C1 segment of cervical spinal cord (tissue), 14 donors: ENCODE measurements around the gene NGEF.
"Not testable (repeated sequence)": the region's sequence is repeated elsewhere in the genome, so short reads cannot be mapped to it uniquely, and the experiment has no call there.

Experiments
- DNase-seq, 14 donors: peaks; one replicate each; lab custom pipeline; 2025; lab: John Stamatoyannopoulos, UW

NGEF gene

DNA sequence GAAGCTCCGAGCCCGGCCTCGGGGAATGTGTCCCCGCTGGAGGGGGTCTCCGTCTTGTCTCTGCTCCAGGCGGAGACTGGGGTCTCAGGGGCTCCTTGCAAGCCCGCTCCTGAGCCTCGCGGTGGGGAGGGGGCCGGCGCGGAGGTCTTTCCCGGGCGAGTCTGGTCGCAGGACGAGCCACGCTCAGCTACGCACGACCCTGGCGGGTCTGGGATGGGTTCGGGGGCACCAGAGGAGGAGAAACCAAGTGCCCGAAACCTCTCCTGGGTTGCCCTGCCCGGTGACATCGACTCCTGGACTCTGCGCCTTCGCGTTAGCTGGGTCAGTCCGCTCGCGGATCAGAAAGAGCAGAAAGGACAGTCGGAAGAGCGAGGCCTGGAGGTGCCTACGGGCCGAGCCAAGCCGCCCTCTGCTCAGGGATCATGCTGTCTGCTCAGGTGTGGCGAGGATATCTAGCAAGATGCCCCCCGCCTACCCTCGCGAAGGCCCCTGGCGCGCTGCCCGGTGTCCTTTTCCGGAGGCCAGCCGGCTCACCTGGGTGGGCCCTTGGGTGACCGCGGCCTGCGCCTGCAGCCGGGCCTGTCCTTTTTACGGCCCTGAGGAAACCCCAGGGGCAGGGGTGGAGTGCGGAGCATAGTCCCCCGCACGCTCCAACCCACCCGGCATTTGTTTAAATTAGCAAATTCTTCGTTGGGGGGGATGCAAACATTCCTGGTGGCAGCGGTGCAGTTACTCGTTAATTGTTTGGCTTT lies 84.3 kb downstream of the NGEF start:
- DNase-seq = no peak

DNA sequence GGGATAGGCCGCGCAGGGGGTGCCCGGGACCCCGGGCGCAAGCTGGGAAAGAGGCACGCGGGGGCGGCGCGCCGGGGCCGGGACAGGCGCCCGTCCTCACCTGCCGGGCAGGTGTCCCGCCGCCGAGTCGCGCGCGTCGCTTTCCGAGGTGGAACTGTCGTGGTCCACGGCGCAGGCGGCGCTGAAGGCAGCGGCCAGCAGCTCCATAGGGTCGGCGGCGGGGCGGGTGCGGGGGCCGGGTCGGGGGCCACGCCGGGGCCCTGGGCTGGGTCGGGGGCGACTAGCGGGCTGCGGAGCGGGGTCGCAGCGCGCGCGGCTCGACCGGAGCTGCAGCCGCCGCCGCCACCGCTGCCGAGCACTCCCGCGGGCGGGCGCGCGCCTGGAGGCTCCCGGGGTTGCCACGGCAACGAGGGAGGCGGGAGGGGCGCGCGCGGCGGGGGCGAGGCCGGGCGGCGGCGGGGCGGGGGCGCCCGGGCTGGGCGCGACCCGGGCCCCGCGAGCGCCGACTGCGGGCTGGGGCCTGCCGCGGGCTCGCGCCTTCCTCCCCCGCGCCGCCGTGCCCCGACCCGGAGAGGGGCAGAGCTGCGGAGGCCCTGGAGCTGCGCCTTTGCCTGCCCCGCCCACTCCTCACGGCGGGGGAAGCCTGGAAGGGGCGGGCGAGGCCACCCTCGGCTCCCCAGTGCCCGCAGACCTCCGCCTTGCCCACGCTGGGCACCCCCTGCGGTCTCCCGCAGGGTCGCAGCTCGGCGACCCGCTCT lies 85.1 kb downstream of the NGEF start:
- DNase-seq = peak in 1 of 14 donors; percentile 32

DNA sequence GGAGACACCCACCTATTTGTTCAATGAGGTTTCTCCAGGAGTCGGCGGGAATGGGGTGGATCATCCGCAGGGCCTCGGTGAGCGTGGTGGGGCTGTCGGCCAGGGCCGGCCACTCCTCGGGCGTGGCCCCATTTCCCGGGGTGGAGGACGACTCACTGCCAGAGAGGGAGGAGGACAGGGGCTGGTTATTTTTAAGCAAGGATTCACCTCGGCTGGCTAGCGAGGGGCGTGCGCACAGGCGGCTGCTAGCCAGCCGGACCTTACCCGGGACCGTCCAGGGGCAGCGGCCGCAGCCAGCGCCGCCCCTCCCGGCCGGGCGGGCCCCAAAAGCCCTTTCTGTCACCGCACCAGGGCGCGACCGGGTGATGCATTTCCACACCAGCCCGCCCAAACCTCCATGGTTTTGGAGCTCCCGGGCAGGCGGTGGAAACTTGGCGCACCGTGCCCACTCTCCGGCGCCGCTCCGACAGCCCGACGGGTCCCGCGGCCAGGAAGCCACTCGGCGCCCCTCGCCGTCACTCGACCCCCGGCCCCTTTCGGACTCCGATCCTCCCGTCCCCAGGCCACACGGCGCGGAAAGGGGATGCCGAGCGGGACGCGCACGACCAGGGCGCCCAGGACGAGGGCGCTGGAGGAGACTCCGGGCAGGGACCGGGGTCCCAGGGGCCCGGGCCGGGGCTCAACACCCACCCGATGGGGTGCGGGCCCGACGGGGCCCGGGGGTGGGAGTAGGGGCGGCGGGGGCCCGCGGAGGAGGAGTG lies 85.8 kb downstream of the NGEF start:
- DNase-seq = no peak

DNA sequence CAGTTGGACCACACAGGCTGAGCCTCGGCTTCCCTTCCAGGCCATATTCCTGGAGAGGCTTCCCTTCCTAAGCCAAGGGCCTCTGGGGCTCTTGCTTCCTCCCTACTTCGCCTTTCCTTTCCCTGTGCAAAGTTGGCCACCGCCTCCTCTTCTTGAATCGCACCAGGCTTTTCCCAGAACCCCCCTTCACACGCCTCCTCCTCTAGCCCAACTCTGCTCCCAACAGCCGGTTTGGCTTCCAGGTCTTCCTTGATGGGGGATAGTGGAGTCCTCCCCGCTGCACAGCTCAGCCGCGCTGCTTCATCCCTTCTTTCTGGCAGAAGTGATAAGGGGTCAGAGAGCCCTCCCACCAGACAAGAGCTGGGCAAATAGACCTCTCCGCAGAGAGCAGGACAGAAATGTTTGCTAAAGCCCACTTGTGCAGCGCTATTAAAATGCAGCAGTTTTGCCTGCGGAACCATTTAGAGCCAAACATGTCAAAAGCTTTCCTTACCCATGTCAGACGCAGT lies 86.6 kb downstream of the NGEF start:
- no peak for DNase-seq

DNA sequence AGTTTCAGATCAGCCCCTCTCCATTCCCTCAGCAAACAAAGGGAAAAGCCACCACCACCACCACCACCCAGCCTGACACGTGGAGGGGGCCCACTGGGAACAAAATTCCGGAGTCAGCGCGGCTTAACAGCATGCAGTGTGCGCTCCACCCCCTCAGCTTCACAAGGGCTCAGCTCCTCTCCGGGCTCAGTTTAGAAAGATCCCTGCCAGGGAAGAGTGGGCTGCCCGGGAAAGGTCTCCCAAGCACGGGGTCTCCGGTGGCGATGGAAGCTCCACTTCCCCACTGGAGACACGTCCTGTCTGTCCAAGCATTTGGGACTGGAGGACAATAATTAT lies 87.3 kb downstream of the NGEF start:
- DNase-seq = no peak

DNA sequence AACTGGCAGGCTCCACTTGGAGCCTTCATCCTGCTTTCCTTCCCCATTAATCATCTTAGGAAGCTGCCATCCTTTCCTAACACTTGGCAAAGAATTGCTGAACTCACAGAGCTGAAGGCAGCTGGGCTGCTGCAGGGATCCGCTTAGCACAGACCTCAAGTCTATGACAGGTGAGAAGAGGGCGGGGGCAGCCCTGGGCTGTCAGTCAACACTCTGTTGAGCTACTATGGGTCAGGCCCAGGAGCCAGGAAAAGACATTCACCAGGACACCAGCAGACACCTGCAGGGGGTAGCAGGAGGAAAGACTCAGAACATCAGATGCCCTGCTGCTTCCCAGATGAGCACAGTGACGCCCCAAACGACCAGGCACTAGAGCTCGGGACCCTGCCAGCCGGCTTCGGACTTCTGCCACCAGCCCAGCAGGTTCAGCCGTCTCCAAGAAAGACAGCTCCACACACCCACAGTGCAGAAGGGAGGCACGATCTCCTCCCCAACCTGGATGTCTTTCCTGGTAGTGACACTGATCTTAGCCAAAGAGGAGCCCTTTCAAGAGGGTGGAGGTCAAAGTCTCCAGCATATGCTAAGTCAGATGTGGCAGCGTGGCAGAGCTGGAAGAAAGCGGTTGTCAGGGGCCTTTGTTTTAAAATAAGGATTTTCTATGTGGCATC lies 87.8 kb downstream of the NGEF start:
- DNase-seq = no peak

DNA sequence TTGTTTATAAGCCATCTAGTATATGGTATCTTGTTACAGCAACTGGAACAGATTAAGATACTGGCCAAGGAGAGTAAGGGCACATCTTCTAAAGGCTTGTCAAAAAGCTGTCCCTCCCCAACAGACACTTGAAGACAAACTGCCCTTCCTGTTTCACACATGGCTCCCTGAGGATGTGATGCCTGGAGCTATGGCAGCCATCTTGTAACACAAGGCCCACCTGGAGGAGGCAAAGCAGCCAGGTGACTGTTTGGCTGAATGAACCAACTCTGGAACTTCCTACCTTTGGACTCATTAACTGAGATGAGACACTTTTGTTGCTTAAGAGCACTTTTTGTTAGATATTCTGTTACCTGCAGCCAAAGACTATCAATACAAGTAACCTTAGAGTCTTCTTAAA lies 88.6 kb downstream of the NGEF start:
- no peak for DNase-seq

DNA sequence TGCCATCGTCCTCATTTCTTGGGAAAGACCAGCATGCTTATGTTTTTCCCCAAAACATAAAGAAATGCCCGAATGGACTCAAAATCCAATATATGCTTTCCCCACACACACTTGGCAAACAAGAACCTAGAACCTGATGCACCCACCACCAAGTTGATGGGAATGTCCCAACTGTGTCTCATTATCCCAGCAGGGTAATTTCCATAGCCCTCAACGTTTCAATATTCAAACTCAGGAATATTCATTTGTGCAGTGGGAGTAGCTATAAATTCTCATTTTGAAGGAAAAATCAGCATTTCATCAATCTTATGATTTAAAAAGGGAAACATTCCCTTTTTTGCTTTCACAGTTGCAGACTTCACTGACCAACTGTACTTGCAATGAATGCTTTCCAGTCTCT lies 92.3 kb downstream of the NGEF start:
- no peak for DNase-seq

DNA sequence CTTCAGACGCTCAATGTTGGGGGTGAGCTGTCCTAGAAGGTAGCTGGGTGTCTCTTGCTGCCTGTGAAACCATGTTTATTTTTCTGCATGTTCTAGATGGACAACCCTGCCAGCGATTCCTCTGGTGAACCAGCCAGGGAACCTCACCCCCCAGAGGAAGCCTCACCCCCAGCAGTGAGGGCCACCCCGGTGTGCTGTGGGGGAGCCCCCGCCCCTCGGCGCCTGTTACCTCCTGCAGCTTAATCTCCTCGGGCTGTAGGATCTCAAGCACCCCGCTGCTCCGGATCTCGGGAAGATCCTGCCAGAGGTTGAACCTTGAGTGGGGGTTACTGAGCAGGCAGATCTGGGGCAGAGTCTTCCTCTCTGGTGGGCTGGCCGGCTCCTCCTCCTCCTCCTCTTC lies 93.0 kb downstream of the NGEF start:
- no peak for DNase-seq

DNA sequence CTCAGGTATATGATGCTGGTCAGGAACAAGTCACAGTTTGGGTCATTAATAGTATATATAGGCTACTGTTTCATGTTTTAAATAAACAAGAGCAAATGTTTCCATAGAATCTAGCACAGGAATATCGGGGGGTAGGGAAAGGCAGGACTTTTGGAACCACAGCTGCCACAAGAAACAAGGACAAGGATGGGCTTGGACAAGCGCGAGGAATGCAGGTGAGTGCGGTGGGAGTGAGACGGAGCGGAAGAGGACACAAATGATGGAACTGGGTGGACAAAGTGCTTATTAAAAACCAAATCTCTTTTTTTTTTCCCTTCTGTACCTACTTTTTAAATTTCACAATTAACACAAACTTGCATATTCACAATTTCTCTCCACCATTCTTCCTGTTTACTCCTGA lies 93.9 kb downstream of the NGEF start:
- DNase-seq = no peak

DNA sequence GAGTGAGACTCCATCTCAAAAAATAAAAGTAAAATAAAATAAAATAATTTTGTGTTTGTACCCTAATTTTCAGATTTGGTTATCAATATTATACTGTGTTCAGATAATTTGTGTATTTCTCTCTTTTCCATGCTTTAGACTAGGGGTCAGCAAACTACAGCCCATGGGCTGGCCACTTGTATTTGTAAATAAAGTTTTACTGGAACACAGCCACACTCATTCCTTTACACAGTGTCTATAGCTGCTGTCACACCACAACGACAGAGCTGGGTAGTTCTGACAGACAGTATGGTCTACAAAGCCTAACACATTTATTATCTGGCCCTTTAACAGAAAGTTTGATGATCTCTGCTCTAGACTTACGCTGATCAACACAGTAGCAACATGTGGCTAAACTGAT lies 99.2 kb downstream of the NGEF start:
- no peak for DNase-seq

DNA sequence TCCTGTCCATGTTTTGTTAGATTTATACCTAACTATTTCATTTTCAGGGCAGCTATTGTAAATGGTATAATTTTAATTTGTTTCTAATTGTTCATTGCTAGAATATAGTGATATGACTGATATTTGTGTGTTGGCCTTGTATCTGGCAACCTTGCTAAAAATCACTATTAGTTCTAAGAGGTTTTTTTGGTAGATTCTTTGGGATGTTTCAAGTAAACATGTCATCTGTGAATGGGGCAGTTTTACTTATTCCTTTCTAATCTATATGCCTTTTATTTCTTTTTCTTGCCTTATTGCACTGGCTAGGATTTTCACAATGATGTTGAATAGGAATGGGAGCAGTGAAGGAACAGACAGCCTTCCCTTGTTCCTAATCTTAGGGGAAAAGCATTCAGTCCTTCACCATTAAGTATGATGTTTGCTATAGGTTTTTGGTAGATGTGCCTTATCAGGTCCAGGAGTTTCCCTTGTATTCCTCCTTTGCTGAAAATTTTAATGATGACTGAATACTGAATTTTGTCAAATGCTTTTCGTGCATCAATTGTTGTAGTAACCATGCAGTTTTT lies 101.3 kb downstream of the NGEF start:
- DNase-seq = no peak

DNA sequence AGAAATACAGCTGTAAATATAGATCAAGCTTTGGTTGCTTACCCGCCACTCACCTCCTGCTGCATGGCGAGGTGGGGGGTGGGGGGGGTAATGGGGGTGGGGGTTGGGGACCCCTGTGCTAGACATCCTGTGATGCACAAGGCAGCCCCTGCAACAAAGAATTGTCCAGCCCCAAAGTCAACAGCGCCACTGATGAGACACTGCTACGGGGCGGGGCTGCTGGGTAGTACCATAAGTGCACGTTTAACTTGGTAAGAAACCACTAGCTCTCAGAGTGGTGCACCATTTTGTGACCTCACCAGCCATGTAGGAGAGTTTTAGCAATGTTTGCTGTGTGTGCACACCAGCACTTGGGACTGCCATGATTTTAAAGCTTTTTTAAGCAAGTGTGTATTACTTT lies 102.7 kb downstream of the NGEF start:
- DNase-seq = no peak

DNA sequence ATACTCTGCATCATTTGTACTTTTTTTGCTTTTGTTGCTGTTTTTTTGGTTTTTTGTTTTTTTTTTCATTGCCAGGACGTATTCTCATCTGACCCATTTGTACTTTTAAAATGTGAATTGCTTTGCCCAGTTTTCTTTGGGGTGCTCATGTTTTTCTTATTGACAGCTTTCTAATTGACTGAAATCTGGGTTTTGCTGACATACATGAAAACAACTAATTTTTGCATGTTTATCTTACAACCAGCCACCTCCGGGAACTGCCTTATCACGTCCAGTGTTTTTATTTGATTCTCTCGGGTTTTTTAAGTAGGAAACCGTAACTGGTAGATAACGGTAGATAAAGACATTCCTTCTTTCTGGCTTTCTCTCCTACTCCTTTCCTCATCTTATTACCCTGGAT lies 104.4 kb downstream of the NGEF start:
- no peak for DNase-seq

DNA sequence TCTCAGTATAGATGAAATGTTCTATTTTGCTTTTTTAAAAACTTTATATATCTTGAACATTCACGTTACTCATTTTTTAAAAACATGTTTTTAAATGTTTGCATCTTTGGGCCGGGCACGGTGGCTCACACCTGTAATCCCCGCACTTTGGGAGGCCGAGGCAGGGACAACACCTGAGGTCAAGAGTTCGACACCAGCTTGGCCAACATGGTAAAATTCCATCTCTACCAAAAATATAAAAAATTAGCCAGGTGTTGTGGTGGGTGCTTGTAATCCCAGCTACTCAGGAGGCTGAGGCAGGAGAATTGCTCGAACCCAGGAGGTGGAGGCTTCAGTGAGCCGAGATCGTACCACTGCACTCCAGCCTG lies 105.4 kb downstream of the NGEF start:
- DNase-seq = not testable (repeated sequence)

DNA sequence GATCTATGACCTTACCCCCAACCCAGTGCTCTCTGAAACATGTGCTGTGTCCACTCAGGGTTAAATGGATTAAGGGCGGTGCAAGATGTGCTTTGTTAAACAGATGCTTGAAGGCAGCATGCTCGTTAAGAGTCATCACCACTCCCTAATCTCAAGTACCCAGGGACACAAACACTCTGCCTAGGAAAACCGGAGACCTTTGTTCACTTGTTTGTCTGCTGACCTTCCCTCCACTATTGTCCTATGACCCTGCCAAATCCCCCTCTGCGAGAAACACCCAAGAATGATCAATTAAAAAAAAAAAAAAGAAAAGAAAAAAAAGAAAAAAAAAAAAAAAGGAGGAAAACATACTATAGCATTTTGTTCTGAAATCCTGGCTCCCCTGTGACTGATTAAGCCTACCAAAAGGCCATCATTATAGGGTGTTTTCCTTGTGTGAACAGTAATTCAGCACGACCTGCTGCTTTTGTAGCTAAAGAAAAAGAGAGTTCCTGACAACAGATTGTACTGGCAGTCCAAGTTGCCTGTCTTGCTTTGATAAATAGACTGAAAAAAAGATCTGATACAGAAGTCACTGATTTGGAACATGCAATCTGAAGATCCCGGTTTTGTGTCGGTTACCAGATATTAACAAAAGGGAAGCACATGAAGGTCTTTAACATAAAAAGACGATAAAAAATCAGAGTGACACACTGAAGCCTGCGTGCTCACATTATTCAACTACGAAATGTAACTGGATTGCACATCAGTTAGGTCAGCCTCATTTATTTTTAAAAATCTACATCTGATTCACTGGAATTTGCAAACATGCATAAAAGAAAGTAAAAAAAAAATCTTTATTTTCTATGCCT lies 106.0 kb downstream of the NGEF start:
- not testable (repeated sequence) for DNase-seq

DNA sequence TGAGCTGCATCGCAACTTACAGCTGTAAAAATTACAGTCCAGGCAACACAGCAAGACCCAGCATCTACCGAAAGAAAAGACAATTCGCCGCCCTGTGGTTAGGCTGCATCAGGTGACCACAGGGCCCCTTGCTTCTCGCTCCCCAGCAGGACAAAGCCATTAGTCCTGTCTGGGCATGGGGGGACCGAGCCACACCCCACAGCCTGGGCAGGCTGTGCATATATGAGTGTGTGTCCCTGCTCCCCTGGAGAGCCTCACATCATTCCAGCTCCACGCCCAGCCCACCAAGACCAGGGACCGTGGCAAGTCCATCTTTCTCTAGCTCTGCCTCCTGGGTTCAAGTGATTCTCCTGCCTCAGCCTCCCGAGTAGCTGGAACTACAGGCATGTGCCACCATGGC lies 109.1 kb downstream of the NGEF start:
- DNase-seq = no peak

DNA sequence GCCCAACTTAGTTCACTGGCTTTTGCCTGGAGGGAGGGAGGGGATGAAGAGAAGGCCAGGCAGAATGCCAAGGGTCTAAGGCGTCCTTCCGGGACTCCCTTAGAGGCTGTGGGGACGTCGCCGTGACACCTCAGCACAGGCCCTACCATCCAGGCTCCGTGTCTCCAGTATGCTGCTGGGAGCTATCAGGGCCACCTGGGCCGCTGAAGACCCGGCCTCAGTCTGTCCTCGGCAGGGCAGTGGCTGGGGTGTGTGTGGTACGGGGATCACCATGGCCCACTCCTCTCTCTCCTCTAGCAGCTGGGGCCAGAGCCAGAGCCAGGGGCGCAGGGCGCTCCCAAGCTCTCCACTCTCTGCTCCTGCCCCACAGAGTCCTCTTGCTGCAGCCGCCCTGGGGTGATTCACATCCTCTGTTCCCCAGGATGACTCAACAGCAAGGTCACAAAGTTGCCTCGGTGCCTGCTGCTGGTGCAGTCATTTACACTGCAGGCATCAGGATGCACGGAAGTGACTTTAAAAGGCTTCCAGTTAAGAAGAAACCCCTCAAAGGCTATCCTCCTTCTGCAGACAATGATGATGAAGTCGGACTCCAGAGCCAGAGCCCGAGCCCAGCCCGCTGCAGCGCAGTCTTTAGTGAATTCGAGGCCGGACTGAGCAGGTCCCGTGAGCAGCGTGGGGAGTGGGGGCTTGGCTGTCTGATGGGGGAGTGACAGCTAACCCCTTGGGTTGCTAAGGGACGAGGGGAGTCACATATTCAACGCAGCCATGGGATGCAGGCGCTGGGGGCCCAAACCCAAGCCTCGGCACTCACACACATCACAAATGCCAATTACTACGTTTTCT lies 111.1 kb downstream of the NGEF start:
- peak in 1 of 14 donors; percentile 71 for DNase-seq

DNA sequence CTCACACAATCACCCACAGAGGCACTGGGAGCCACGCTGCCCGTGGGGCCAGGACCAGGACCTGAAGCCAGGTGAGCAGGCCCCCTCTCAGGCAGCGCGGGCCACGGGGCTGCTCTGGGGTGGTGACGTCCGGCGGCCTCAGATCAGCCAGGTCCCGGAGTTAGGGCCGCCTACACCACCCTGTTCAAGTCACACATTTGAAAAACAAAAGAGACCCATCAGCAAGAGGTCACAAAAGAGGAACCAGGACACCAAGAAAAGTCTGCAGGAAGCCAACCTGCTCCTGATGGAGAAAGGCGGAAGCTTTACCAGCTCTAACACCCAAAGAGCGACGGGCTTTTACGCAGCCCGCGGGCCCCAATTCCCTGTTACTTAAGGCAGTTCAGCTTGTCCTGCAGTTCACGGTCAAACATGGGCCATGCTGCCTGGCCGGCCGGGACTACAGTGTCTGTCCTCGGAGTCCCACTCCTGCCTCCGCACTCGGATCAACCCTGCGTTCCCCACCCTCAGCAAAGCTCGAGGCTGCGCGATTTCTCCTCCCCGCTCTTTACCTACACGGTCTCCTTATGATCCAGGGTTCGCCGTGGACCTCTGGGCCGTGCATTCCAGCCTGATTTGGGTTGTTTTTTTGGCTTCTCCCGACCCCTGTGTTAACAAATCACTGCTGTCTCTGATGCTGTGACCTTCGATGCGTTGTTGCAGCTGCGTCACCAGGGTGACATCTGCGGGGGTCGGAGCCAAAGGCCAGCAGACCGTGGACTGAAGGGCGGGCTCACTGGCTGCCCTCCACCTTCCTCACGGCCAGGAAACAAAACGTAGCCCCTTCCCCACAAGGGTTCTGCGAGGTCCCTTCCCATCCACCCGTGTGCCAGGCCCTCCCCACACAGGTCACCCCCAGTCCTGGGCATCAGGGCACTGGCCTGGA lies 112.0 kb downstream of the NGEF start:
- DNase-seq = no peak
